Measurements from ENCODE around the gene SIRPB2.

The SIRPB2 gene

GRCh38 chr20:1469925-1470571, 21.2 kb downstream of the SIRPB2 start:
- DNase-seq = no peak

GRCh38 chr20:1469306-1469905, 21.8 kb downstream of the SIRPB2 start:
- DNase-seq = no peak

DNA sequence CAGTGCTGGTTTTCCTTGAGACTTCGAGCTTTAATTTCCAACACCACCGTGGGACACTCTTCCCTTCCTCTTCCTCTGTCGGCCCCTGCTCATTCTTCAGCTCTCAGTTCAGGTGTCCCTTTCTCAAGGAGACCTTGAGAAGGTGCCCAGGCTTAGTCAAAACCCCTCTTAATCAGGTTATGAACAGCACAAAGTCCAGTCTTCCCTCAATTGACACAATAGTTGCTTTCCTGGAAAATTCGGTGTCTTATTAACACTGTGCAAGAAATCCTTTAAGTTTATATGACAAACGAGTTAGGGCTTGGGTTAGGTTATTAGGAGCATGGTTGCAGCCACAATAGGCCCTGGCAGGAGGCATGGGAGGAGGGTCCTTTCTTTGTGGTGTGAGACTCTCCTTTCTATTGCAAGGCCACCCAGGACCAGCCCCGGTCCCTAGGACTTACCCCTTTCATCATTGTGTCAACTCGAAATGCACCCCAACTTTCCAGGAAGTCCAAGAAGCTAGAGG, 23.0 kb downstream of the SIRPB2 start:
- no peak for DNase-seq

DNA sequence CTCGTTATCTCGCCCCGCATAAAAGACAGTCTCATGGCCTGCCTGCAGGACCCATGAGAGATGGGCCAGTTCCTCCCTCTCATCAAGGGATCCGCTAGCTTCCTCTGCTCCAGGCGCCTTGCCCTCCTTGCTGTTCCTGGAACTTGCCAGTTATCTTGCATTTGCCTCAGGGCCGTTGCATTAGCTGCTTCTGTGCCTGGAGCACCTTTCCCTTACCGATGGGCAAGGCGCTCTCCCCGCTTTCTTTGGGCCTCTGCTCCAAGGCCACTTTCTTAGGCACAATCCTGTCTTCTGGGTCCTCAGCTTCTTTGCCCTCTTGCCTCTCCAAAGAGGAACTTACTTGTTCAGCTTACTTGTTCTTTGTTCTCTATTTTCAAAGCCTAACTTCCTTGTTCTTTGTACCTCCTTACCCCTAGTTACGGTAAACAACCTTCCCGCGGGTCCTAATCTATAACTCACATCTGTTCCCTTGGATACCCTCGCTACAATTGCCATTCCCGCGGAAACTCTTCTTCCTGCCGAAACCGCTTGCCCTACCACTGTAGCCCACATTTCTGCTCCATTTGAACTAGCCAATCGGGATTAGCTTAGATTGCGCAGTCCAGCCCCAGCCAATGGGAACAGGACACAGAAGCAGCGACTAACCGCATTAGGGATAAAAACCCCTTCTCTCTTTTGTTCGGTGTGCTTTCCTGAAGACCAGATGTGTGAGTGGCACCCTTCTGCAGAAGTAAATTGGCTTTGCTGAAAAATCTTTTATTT, 23.7 kb downstream of the SIRPB2 start:
- DNase-seq = no peak

DNA sequence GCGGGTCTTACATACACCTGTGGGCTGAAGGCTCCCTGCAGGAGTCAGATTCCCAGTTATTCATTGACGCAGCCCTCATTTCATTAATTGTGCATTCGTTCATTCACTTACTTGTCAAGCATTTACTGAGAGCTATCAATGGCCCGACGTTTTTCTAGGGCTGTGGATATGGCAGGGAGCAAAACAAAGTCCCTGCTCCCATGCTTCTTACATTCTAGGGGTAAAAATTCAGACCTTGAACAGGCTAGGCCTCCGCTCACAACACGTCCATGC, 24.2 kb downstream of the SIRPB2 start:
- DNase-seq = no peak

GRCh38 chr20:1466211-1467081, 24.8 kb downstream of the SIRPB2 start, which contains the start of gene NSFL1C:
Gene NSFL1C, minus strand, starts transcription at chr20:1466849. Its CDS starts 25 bp downstream, at chr20:1466824.
- peak; percentile 96 for DNase-seq

DNA sequence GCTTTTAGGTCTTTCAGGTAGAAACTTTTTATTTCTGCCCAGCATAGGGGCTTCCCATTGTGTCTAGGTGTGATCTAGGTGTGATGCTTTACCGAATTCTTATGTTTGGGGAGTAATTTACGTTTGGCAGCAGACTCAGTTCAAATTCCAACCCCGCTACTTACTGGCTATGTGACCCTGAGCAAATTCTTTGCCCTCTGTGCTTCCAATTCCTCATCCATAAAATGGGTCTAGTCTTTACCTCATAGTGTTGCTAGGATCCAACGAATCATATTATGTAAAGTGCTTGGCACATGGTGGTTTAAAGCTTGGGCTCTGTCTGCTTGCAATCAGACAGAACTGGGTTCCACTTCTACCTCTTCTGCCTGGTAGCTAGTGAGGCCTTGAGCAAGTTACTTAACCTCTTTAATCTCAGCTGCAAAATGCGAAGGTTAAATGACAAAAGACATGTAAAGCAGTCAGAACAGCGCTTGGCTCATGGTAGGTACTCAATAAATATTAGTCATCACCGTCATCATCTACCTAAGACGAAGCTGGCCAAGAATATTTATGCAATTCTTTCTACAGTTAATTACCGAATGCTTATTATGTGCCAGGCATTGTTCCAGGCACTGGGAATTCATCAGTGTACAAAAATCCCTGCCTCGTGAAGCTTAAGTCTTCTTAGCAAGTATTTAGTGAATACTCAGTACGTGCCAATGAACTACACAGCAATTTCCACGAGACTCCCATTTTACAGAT, 25.6 kb downstream of the SIRPB2 start:
- no peak for DNase-seq

GRCh38 chr20:1463971-1464570, 27.1 kb downstream of the SIRPB2 start:
- no peak for DNase-seq

DNA sequence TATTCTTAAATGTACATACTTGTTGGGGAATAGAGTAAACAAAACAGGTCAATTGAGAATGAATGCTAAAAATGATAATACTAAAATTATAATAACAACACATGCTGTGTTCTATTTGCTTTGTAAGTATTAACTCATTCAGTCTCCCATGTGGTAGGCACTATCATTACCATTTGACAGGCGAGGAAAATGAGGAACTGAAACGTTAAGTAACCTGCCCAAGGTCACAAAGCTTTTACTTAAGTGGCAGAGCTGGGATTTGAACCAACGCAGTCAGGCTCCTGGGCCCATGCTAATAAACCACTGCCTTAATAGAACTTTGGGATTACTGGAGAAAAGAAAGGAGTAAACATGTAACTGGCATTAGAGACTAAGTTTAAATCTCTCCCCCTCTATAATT, 28.4 kb downstream of the SIRPB2 start:
- DNase-seq = no peak

GRCh38 chr20:1462001-1462400, 29.2 kb downstream of the SIRPB2 start:
- DNase-seq = no peak

- DNase-seq = no peak
Observed at GRCh38 chr20:1460275-1460674, 30.9 kb downstream of the SIRPB2 start.

DNA sequence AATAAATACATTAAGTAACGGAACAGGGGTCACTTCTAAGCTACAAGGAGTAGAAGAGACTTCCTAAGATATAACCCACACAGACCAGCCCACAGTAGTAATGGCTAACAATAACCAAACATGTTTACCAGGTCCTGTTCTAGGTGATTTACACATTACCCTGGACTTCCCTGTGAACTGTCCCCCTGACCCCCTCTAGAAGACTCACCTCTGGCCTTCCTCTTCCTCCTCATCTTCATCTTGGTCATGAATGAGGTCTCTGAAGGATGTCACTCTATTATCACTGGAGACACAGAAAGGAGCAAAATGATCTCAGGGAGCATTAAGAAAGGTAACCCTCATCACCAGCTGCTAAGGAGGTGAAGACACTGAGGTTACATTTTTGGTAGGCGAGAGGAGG, 33.2 kb downstream of the SIRPB2 start:
- DNase-seq = no peak

DNA sequence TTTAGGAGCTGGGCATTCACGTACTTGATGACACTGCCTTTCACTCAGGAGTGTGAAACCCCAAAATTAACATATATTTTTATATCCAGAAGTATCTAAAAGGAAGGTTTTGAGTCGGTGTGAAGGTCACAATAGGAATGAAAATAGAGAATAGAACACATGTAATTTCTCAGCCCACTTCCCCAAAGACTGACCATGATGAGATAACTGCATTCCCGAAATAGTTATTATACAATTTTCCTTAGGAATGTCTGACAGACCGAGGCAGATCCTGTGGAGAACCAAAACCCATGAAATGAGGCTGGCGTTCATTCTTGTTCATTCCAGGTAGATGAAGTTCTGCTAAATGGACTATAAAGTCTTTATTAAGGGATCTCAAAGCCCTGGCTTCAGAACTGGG, 34.9 kb downstream of the SIRPB2 start:
- no peak for DNase-seq

DNA sequence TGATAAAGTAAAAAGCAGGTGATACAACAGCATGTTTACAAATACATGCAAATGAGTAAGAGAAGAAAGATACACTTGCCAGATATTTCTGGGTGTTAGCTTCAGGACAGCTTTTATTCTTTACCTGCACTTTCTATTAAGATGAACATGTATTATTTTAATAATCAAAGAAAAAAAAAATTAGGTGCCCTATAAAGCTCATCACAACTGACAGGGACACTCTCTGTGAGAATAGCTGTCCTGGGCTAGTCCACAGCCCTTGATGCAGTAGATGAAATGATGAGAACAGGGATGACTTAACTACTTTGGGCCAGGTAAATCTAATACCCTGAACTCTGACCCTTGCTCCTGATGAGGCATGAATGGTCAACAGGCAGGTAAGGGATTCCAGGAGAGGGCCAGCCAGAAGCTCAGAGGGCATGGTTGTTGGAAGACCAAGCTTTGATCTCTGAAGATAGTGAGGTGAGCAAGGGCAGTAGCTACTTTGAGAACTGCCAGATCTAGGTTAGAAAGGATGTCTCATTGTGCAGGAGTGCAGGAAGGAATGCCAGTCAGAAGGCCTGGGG, 40.2 kb downstream of the SIRPB2 start:
- no peak for DNase-seq

DNA sequence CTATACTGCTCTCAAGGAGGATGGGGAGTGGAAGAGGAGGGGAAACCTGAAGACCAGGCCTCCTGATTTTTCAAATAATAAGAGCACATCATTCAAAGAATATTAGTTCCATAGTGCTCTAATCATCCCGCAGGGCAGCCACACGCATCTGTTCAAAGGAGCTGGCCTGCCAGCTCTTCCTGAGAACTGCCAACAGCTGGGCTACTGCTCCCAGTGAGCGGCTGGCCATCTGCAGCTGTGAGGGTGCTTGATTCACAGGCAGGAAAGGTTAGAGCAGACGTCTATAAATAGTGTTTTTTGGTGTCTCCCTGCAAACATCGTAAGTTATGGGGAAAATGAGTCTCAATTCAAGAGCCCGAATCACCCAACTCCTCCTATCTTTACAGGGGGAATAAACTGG, 41.9 kb downstream of the SIRPB2 start:
- DNase-seq = no peak

GRCh38 chr20:1448081-1448620, 43.1 kb downstream of the SIRPB2 start:
- DNase-seq = no peak

GRCh38 chr20:1446536-1446935, 44.7 kb downstream of the SIRPB2 start:
- no peak for DNase-seq

- DNase-seq = no peak
Observed at GRCh38 chr20:1443085-1443484, 48.1 kb downstream of the SIRPB2 start.

DNA sequence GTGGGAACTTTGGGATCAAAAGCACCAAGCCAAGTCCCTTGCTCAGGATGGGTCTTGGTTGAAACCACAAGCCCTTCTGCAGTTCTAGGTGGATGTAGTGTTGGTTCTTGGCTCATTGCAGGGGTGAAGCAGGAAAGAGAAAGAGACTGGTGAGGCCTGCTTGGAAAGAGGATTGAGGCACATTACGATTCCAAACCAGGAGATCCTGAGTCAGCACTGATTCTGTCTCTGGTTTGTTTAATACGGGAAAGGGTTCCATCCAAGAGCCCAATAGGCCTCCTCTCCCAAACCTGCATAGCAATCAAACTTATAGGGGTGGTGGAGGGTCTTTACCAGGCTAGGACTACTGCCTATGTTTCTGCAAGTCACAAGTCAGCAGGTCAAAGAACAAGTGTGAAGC, 48.9 kb downstream of the SIRPB2 start:
- no peak for DNase-seq

DNA sequence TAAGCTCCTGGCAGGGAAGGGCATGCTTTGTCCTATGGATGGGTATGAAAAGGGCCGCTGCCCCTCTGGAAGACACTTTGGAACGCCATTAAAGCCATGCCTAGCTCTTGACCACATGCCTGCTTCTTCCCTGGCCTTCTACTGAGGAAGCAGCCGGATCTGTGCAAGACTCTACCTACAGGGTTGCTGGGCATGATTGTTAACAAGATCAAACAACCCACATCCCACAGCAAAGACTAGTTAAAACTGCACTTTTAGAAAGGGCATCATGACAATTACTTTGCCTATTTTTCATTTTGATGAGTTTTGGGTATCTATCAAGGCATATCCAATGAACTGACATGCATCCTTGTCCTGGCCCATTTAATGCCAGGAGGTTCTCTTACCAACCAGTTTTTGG, 50.1 kb downstream of the SIRPB2 start:
- DNase-seq = no peak

- DNase-seq = peak in 1 of 2 donors; percentile 10
Observed at GRCh38 chr20:1440024-1440423, 51.2 kb downstream of the SIRPB2 start.
